Measurements from ENCODE around the gene MTARC2. TPM values are rescaled to one million over a fixed set of nuclear protein-coding genes. Genes with fewer than 3 reads are reported as not detected.

Gene MTARC2
- total and polyA plus RNA-seq, 2 of the 4 experiments (the other 2 are of a cell fraction) = 0.36 to 2.6 TPM

DNA sequence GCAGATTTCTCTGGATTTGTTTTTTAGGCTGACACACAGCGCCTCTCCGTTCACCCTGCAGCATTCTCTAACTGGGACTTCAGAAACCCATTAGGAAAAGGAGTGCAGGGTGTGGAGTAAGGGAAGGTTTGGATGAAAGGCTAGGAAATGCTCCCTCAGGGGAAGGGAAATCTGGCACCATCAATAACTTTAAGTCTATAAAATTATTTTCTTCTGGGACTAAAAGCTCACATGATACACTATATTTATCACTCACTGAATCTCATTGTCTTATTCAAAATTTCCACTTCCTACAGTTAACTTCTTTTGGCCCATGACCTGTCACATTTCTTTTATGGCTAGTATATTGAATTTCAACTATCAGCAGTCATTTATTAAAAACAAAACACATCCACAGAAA lies 85.3 kb downstream of the MTARC2 start:
- no peak overlapping the region for H3K4me3 ChIP-seq (ENCODE audit: insufficient read depth, low read depth, low read length)
- POLR2A ChIA-PET (ENCODE audit: unreplicated experiment) = no interaction called here
- CTCF ChIA-PET = no interaction called here

More for the DNA sequence above, 85.3 kb downstream of the MTARC2 start:
- H3K36me3 ChIP-seq (ENCODE audit: control insufficient read depth, insufficient read depth, low read length) = no peaks in the 10 kb centered on the region
- no peak overlapping the region; the same call in 1 of the 2 replicates for H3K18ac ChIP-seq (ENCODE audit: low read depth, low read length)
- no peak overlapping the region for H2BK15ac ChIP-seq (ENCODE audit: low read depth, low read length)
- H3K14ac ChIP-seq (replicated peaks; ENCODE audit: low read depth, low read length) = no peak overlapping the region
- no peak for ATAC-seq (ENCODE audit: low read depth)
- no peak overlapping the region for H3K56ac ChIP-seq (ENCODE audit: extremely low read depth, insufficient read depth, low read length)
- H2AFZ ChIP-seq (replicated peaks; ENCODE audit: low read length, poor library complexity) = no peak overlapping the region
- no peak overlapping the region for H2AK5ac ChIP-seq (ENCODE audit: low read depth, low read length)
- DNase-seq = no peak
- no peak overlapping the region for H3K9ac ChIP-seq (ENCODE audit: low read depth, low read length)
- dilution Hi-C loops (cut with HindIII; ENCODE audit: low sequenced_read_pairs, unreplicated experiment) (no loop called here), in situ Hi-C loops (cut with MboI; ENCODE audit: low sequenced_read_pairs) (no loop called here), intact Hi-C loops (cut with micrococcal nuclease) (no loop called here)
- no peak overlapping the region for H3K4ac ChIP-seq (ENCODE audit: low read depth, low read length)
- H2BK120ac ChIP-seq (ENCODE audit: low read depth, low read length) = no peak overlapping the region
- no peaks in the 10 kb centered on the region for H3K9me1 ChIP-seq (ENCODE audit: insufficient read depth, low read length)
- no peak overlapping the region for H4K8ac ChIP-seq (ENCODE audit: low read depth in 2 of 2, low read length in 2 of 2)
- no TSS peak for BruUV-seq (replicated peaks)
- no peak overlapping the region for H3K4me2 ChIP-seq (ENCODE audit: low read depth, low read length)
- H2BK5ac ChIP-seq (ENCODE audit: low read depth, low read length, poor library complexity, severe bottlenecking) = no peak overlapping the region
- no peak overlapping the region for H2BK20ac ChIP-seq (ENCODE audit: low read depth, low read length)
- H2AK9ac ChIP-seq (replicated peaks; ENCODE audit: low read depth, low read length, poor library complexity) = no peak overlapping the region
- H4K20me1 ChIP-seq (ENCODE audit: insufficient read depth, low read length) = no peaks in the 10 kb centered on the region
- no peak overlapping the region for H3K27ac ChIP-seq (ENCODE audit: insufficient read depth, low read length)
- no CpG with 5 or more reads among the region's 2 CpGs for WGBS, 2 experiments (ENCODE audit: extremely low coverage in 2 of 2, insufficient read length in 1 of 2)
- no peaks in the 10 kb centered on the region for H3K4me1 ChIP-seq (ENCODE audit: control insufficient read depth, insufficient read depth, low read length)
- H4K91ac ChIP-seq (ENCODE audit: insufficient read depth, low read depth, low read length) = no peak overlapping the region
- no peaks in the 10 kb centered on the region; the same call in 1 of the 2 replicates for H3K27me3 ChIP-seq (ENCODE audit: control insufficient read depth, insufficient read depth, low read length)
- no peak overlapping the region for H3K23ac ChIP-seq (ENCODE audit: low read depth, low read length)
- no peaks in the 10 kb centered on the region for H3K79me1 ChIP-seq (ENCODE audit: low read depth in 1 of 2, low read length in 2 of 2)
- H4K5ac ChIP-seq (ENCODE audit: low read depth, low read length) = no peak overlapping the region
- peaks cover 3% of the 10 kb centered on the region; the same call in 1 of the 2 replicates for H3K9me3 ChIP-seq (ENCODE audit: control insufficient read depth, insufficient read depth, low read length)
- TF ChIP-seq CEBPB (IDR thresholded peaks at IDR 0.05; ENCODE audit: low read depth, low read length) (no peak), BHLHE40 (IDR thresholded peaks at IDR 0.05; ENCODE audit: low read depth, low read length) (no peak), RCOR1 (IDR thresholded peaks at IDR 0.05; ENCODE audit: insufficient replicate concordance, low read length) (no peak), FOS (IDR thresholded peaks at IDR 0.05; ENCODE audit: low read depth, low read length) (no peak), SMC3 (IDR thresholded peaks at IDR 0.05; ENCODE audit: low read depth, low read length) (no peak), RAD21 (IDR thresholded peaks at IDR 0.05; ENCODE audit: low read length) (no peak), MAFK (IDR thresholded peaks at IDR 0.05; ENCODE audit: low read depth, low read length) (no peak), RFX5 (IDR thresholded peaks at IDR 0.05; ENCODE audit: low read depth, low read length) (no peak), CHD1 (IDR thresholded peaks at IDR 0.05; ENCODE audit: low read depth, low read length) (no peak), MXI1 (IDR thresholded peaks at IDR 0.05; ENCODE audit: borderline replicate concordance, low read depth, low read length) (no peak), POLR2A (IDR thresholded peaks at IDR 0.05; ENCODE audit: low read depth, low read length) (no peak)
- TF ChIP-seq, protein P1, sequence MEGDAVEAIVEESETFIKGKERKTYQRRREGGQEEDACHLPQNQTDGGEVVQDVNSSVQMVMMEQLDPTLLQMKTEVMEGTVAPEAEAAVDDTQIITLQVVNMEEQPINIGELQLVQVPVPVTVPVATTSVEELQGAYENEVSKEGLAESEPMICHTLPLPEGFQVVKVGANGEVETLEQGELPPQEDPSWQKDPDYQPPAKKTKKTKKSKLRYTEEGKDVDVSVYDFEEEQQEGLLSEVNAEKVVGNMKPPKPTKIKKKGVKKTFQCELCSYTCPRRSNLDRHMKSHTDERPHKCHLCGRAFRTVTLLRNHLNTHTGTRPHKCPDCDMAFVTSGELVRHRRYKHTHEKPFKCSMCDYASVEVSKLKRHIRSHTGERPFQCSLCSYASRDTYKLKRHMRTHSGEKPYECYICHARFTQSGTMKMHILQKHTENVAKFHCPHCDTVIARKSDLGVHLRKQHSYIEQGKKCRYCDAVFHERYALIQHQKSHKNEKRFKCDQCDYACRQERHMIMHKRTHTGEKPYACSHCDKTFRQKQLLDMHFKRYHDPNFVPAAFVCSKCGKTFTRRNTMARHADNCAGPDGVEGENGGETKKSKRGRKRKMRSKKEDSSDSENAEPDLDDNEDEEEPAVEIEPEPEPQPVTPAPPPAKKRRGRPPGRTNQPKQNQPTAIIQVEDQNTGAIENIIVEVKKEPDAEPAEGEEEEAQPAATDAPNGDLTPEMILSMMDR (conservative IDR thresholded peaks at IDR 0.05; ENCODE audit: low read depth, low read length) = no peak
- TF ChIP-seq, protein P2, sequence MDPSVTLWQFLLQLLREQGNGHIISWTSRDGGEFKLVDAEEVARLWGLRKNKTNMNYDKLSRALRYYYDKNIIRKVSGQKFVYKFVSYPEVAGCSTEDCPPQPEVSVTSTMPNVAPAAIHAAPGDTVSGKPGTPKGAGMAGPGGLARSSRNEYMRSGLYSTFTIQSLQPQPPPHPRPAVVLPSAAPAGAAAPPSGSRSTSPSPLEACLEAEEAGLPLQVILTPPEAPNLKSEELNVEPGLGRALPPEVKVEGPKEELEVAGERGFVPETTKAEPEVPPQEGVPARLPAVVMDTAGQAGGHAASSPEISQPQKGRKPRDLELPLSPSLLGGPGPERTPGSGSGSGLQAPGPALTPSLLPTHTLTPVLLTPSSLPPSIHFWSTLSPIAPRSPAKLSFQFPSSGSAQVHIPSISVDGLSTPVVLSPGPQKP (IDR thresholded peaks at IDR 0.05; ENCODE audit: borderline replicate concordance, low read depth, low read length) = no peak
- TF ChIP-seq, protein P3, sequence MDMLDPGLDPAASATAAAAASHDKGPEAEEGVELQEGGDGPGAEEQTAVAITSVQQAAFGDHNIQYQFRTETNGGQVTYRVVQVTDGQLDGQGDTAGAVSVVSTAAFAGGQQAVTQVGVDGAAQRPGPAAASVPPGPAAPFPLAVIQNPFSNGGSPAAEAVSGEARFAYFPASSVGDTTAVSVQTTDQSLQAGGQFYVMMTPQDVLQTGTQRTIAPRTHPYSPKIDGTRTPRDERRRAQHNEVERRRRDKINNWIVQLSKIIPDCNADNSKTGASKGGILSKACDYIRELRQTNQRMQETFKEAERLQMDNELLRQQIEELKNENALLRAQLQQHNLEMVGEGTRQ (IDR thresholded peaks at IDR 0.05; ENCODE audit: low read depth, low read length) = no peak
